ENCODE measurements around the gene OR13C4.
"Not testable (repeated sequence)": the region's sequence is repeated elsewhere in the genome, so short reads cannot be mapped to it uniquely, and the experiment has no call there.

Gene OR13C4

GRCh38 chr9:104527109-104527508 is at the start of gene OR13C4:
TSS of gene OR13C4 (minus strand) at chr9:104527209. CDS start at chr9:104527209, 0 bp downstream.
- DNase-seq = no peak

GRCh38 chr9:104575456-104575855 is 48.4 kb upstream of the OR13C4 start:
- no peak for DNase-seq

- DNase-seq = no peak
These were observed 45.6 kb upstream of the OR13C4 start for GRCh38 chr9:104572612-104573011.

GRCh38 chr9:104568868-104569267 is 41.9 kb upstream of the OR13C4 start, which contains the start of gene OR13C8:
TSS of gene OR13C8 (plus strand) at chr9:104569168. CDS start at chr9:104569168, 0 bp downstream.
- DNase-seq = no peak

- no peak for DNase-seq
These were observed 37.3 kb upstream of the OR13C4 start for GRCh38 chr9:104564358-104564757.

GRCh38 chr9:104556830-104557634 is 30.0 kb upstream of the OR13C4 start:
- DNase-seq = no peak

GRCh38 chr9:104555521-104555920 is 28.5 kb upstream of the OR13C4 start:
- DNase-seq = no peak

GRCh38 chr9:104553261-104553660 is 26.3 kb upstream of the OR13C4 start:
- no peak for DNase-seq

- DNase-seq = no peak
These were observed 17.6 kb upstream of the OR13C4 start for GRCh38 chr9:104544644-104545043.

GRCh38 chr9:104539275-104539674 is 12.3 kb upstream of the OR13C4 start:
- DNase-seq = no peak

GRCh38 chr9:104536756-104537155 is 9.7 kb upstream of the OR13C4 start, which contains the start of gene OR13C3:
TSS of gene OR13C3 (minus strand) at chr9:104536856. CDS start at chr9:104536723, 133 bp downstream.
- DNase-seq = no peak

GRCh38 chr9:104520241-104520640 is 6.8 kb downstream of the OR13C4 start:
- DNase-seq = not testable (repeated sequence)

GRCh38 chr9:104514901-104515300 is 12.1 kb downstream of the OR13C4 start:
- no peak for DNase-seq

- DNase-seq = no peak
These were observed 20.4 kb downstream of the OR13C4 start for GRCh38 chr9:104506565-104506964.

- DNase-seq = no peak
These were observed 23.0 kb downstream of the OR13C4 start, which contains the start of gene OR13F1 for GRCh38 chr9:104503963-104504362. TSS of gene OR13F1 (plus strand) at chr9:104504263. CDS start at chr9:104504263, 0 bp downstream.

GRCh38 chr9:104503440-104503839 is 23.6 kb downstream of the OR13C4 start:
- DNase-seq = no peak

GRCh38 chr9:104494808-104495207 is 32.2 kb downstream of the OR13C4 start:
- peak; percentile 16 for DNase-seq

- DNase-seq = no peak
These were observed 42.0 kb downstream of the OR13C4 start for GRCh38 chr9:104485014-104485413.

GRCh38 chr9:104482921-104483570 is 44.0 kb downstream of the OR13C4 start:
- DNase-seq = no peak

All from NCI-H748 treated with DMSO at 0.1 percent for 48 hours (cell line).